HepG2 (cell line): ENCODE data around the gene MTFR1L. TPM values are rescaled to one million over a fixed set of nuclear protein-coding genes. Genes with fewer than 3 reads are reported as not detected.
A peak's percentile ranks its signal among the peaks of the same experiment; 100 is the strongest.

Experiments
- ISL2 ChIP-seq: sonication (generic); formaldehyde crosslinking; IDR thresholded peaks from 2 replicates; pipeline ENCODE4 v1.5.0; 2020; ENCODE audit warnings: missing genetic modification reagents
- NAIF1 ChIP-seq: sonication (generic); formaldehyde crosslinking; IDR thresholded peaks from 2 replicates; pipeline ENCODE4 v1.5.0; 2020; ENCODE audit warnings: mild to moderate bottlenecking, missing genetic modification reagents, borderline replicate concordance
- PHF21A ChIP-seq: sonication (generic); formaldehyde crosslinking; IDR thresholded peaks from 2 replicates; pipeline ENCODE4 v1.5.0; 2020; ENCODE audit warnings: mild to moderate bottlenecking, missing genetic modification reagents
- PHF8 ChIP-seq: sonication (generic); formaldehyde crosslinking; IDR thresholded peaks from 2 replicates; pipeline ENCODE4 v1.5.0; 2020; ENCODE audit warnings: missing genetic modification reagents
- POLR2A ChIP-seq, 2 experiments: IDR thresholded peaks; 2 replicates each; pipeline ENCODE4 v1.6.1; 2011; ENCODE audit warnings: low read depth in 2 of 2, low read length in 2 of 2, mild to moderate bottlenecking in 1 of 2, moderate library complexity in 1 of 2; ENCODE audit not compliant: insufficient read depth in 1 of 2
- SAP130 ChIP-seq: IDR thresholded peaks from 2 replicates; pipeline ENCODE4 v1.6.1; 2016; ENCODE audit warnings: low read depth
- SPEN ChIP-seq: sonication (generic); formaldehyde crosslinking; IDR thresholded peaks from 2 replicates; pipeline ENCODE4 v1.5.1; 2020; ENCODE audit warnings: low read depth, mild to moderate bottlenecking, missing genetic modification reagents
- THYN1 ChIP-seq: sonication (generic); formaldehyde crosslinking; IDR thresholded peaks from 2 replicates; pipeline ENCODE4 v1.8.1; 2023; ENCODE audit warnings: low read depth, mild to moderate bottlenecking, moderate library complexity, missing genetic modification reagents, borderline replicate concordance
- ZGPAT ChIP-seq: IDR thresholded peaks from 2 replicates; pipeline ENCODE4 v1.6.1; 2016; ENCODE audit warnings: mild to moderate bottlenecking
- ZNF530 ChIP-seq: sonication (generic); formaldehyde crosslinking; IDR thresholded peaks from 2 replicates; pipeline ENCODE4 v1.5.0; 2020; ENCODE audit warnings: low read depth, mild to moderate bottlenecking, missing genetic modification reagents
- ZNF577 ChIP-seq: sonication (generic); formaldehyde crosslinking; IDR thresholded peaks from 2 replicates; pipeline ENCODE4 v1.4.0; 2020; ENCODE audit warnings: mild to moderate bottlenecking, low read depth, missing genetic modification reagents, borderline replicate concordance
- ZNF878 ChIP-seq: sonication (generic); formaldehyde crosslinking; IDR thresholded peaks from 2 replicates; pipeline ENCODE4 v1.8.1; 2023; ENCODE audit warnings: mild to moderate bottlenecking, missing genetic modification reagents, moderate library complexity
- ZNF883 ChIP-seq: sonication (generic); formaldehyde crosslinking; IDR thresholded peaks from 2 replicates; pipeline ENCODE4 v1.5.1; 2020; ENCODE audit warnings: mild to moderate bottlenecking, missing genetic modification reagents; ENCODE audit errors: not compliant biosample characterization
- polyA plus RNA-seq, 8 experiments: library from polyadenylated mRNA; depleted of rRNA in 3 of 8; stranded (reverse) in 7 of 8; unstranded in 1 of 8; fragments of >200 nt; fragmentation: Illumina TruSeq in 4 of 8; extraction: Trizol in 4 of 8; gene quantifications; 2 replicates each; pipeline versions ENCODE4 v1.2.1 to v1.2.3, GENCODE V29; 2011 to 2016; ENCODE audit warnings: low read depth in 4 of 8, missing spikeins in 1 of 8, mixed read lengths in 1 of 8; ENCODE audit not compliant: insufficient read depth in 1 of 8
- total RNA-seq, 5 experiments: library from RNA; depleted of rRNA; stranded (reverse); fragments of >200 nt; fragmentation: Illumina TruSeq; extraction: Trizol; gene quantifications; 2 replicates each; pipeline ENCODE4 v1.2.3, GENCODE V29; 2016; ENCODE audit warnings: low read depth in 1 of 5
- TF ChIP-seq, protein P1 (sequence below): sonication (generic); formaldehyde crosslinking; IDR thresholded peaks from 2 replicates; pipeline ENCODE4 v1.5.0; 2020; ENCODE audit warnings: mild to moderate bottlenecking, missing genetic modification reagents, borderline replicate concordance
- TF ChIP-seq, protein P2 (sequence below): sonication (generic); formaldehyde crosslinking; IDR thresholded peaks from 2 replicates; pipeline ENCODE4 v1.4.0; 2020; ENCODE audit warnings: missing genetic modification reagents
- TF ChIP-seq, protein P3 (sequence below): sonication (generic); formaldehyde crosslinking; IDR thresholded peaks from 2 replicates; pipeline ENCODE4 v1.8.1; 2023; ENCODE audit warnings: mild to moderate bottlenecking, moderate library complexity, missing genetic modification reagents
- TF ChIP-seq, protein P4 (sequence below): sonication (generic); formaldehyde crosslinking; IDR thresholded peaks from 2 replicates; pipeline ENCODE4 v1.4.0; 2020; ENCODE audit warnings: missing genetic modification reagents

MTFR1L gene
- total and polyA plus RNA-seq, 2 of the 13 experiments (the other 11 are each of a cell fraction or from before 2014, with no cell fraction given): 38.0 to 55.7 TPM

- TF ChIP-seq, protein P1, sequence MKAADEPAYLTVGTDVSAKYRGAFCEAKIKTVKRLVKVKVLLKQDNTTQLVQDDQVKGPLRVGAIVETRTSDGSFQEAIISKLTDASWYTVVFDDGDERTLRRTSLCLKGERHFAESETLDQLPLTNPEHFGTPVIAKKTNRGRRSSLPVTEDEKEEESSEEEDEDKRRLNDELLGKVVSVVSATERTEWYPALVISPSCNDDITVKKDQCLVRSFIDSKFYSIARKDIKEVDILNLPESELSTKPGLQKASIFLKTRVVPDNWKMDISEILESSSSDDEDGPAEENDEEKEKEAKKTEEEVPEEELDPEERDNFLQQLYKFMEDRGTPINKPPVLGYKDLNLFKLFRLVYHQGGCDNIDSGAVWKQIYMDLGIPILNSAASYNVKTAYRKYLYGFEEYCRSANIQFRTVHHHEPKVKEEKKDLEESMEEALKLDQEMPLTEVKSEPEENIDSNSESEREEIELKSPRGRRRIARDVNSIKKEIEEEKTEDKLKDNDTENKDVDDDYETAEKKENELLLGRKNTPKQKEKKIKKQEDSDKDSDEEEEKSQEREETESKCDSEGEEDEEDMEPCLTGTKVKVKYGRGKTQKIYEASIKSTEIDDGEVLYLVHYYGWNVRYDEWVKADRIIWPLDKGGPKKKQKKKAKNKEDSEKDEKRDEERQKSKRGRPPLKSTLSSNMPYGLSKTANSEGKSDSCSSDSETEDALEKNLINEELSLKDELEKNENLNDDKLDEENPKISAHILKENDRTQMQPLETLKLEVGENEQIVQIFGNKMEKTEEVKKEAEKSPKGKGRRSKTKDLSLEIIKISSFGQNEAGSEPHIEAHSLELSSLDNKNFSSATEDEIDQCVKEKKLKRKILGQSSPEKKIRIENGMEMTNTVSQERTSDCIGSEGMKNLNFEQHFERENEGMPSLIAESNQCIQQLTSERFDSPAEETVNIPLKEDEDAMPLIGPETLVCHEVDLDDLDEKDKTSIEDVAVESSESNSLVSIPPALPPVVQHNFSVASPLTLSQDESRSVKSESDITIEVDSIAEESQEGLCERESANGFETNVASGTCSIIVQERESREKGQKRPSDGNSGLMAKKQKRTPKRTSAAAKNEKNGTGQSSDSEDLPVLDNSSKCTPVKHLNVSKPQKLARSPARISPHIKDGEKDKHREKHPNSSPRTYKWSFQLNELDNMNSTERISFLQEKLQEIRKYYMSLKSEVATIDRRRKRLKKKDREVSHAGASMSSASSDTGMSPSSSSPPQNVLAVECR (CRISPR knock-in tag): peak; percentile 27; the same call in 1 of the 2 replicates
- TF ChIP-seq SPEN (CRISPR knock-in tag): 0 out of 2 replicates have a peak, but pooled peaks have one; percentile 32
- TF ChIP-seq ISL2: 0 out of 2 replicates have a peak, but pooled peaks have one; percentile 23
- no peak for TF ChIP-seq ZNF577
- TF ChIP-seq, protein P2, sequence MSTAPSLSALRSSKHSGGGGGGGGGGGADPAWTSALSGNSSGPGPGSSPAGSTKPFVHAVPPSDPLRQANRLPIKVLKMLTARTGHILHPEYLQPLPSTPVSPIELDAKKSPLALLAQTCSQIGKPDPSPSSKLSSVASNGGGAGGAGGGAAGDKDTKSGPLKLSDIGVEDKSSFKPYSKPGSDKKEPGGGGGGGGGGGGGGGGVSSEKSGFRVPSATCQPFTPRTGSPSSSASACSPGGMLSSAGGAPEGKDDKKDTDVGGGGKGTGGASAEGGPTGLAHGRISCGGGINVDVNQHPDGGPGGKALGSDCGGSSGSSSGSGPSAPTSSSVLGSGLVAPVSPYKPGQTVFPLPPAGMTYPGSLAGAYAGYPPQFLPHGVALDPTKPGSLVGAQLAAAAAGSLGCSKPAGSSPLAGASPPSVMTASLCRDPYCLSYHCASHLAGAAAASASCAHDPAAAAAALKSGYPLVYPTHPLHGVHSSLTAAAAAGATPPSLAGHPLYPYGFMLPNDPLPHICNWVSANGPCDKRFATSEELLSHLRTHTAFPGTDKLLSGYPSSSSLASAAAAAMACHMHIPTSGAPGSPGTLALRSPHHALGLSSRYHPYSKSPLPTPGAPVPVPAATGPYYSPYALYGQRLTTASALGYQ (CRISPR knock-in tag): no peak
- peak; percentile 23; the same call in 1 of the 2 replicates for TF ChIP-seq PHF21A (CRISPR knock-in tag)
- TF ChIP-seq ZNF883 (CRISPR knock-in tag): no peak
- no peak for TF ChIP-seq ZNF530
- TF ChIP-seq, protein P3, sequence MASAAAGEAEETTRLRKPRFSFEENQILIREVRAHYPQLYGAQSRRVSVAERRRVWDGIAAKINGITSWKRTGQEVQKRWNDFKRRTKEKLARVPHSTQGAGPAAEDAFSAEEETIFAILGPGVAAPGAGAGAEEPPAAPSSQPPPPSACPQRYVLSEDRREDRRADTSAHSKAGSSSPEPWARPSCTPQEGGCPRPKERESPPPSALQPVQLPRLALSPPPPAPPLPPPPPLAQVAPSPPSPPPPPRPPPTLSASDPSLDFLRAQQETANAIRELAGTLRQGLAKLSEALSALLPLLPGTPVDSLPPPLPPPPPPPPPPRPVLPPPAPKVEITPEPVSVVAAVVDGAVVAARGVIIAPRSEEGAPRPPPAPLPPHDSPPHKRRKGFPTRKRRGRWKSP (CRISPR knock-in tag): 0 out of 2 replicates have a peak, but pooled peaks have one; percentile 32
- 0 out of 2 replicates have a peak, but pooled peaks have one; percentile 11 for TF ChIP-seq SAP130 (CRISPR knock-in tag)
- 0 out of 2 replicates have a peak, but pooled peaks have one; percentile 61 for TF ChIP-seq ZNF878
- no peak for TF ChIP-seq THYN1 (CRISPR knock-in tag)
- peak; percentile 45 for TF ChIP-seq PHF8 (CRISPR knock-in tag)
- 0 out of 4 replicates have a peak, but pooled peaks of 1 of the 2 experiments have one; percentile 22 for TF ChIP-seq POLR2A (IDR thresholded peaks at IDR 0.05; ENCODE audit: insufficient read depth in 1 of 2, low read depth in 2 of 2, low read length in 2 of 2)
- TF ChIP-seq, protein P4, sequence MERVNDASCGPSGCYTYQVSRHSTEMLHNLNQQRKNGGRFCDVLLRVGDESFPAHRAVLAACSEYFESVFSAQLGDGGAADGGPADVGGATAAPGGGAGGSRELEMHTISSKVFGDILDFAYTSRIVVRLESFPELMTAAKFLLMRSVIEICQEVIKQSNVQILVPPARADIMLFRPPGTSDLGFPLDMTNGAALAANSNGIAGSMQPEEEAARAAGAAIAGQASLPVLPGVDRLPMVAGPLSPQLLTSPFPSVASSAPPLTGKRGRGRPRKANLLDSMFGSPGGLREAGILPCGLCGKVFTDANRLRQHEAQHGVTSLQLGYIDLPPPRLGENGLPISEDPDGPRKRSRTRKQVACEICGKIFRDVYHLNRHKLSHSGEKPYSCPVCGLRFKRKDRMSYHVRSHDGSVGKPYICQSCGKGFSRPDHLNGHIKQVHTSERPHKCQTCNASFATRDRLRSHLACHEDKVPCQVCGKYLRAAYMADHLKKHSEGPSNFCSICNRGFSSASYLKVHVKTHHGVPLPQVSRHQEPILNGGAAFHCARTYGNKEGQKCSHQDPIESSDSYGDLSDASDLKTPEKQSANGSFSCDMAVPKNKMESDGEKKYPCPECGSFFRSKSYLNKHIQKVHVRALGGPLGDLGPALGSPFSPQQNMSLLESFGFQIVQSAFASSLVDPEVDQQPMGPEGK (CRISPR knock-in tag): 0 out of 2 replicates have a peak, but pooled peaks have one; percentile 39
- TF ChIP-seq ZGPAT: peak; percentile 21; the same call in 1 of the 2 replicates
- TF ChIP-seq NAIF1 (CRISPR knock-in tag): no peak
These were observed 48.3 kb upstream of the MTFR1L start (continued) for GRCh38 chr1:25771221-25772114.
